ENCODE measurements around the gene AP1B1.
"Not testable (repeated sequence)": the region's sequence is repeated elsewhere in the genome, so short reads cannot be mapped to it uniquely, and the experiment has no call there.

The AP1B1 gene

DNA sequence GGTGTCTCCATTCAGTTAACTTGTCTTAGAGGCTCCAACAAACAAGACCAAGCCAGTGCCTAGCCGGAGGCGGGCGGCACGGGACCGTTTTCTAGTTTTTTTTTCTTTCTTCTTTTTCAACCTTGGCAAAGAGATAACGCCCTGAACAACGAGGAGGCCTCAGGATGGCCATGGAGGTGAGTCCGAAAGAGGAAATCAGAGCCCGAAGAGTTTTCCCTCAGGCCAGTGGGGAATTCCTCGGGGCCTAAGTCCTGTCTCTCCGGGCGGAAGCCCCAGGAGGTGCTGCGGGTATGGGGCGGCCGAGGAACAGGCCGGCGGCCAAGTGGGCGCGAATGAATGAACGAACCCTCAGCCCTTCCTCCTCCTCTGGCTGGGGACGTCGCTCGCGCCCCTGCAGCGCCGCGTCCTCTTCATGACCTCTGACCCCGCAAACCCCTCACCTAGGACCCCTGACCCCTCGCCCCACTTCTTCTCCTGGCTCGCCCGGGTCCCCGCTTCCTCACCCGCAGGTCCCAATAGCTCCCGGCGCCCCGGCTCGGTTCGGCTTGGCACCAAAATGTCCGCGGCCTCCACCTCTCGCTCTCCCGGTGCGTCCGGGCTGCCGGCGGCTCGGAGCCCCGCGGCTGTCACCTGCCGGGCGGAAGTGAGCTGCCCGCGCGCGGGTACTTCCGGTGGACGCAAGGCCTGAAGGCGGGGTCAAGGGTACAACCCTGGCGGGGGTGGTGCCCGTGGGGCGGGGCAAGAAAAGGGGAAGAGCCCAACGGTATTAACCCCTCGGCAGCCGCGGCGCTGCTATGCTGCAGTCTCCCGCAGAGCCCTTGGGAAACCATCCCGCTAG lies at the start of gene AP1B1:
AP1B1 (minus strand) TSS at position 650 of the 838 bp plus-strand sequence. CDS start 21,327 bp downstream, outside the sequence.
- peak; percentile 93 for DNase-seq

DNA sequence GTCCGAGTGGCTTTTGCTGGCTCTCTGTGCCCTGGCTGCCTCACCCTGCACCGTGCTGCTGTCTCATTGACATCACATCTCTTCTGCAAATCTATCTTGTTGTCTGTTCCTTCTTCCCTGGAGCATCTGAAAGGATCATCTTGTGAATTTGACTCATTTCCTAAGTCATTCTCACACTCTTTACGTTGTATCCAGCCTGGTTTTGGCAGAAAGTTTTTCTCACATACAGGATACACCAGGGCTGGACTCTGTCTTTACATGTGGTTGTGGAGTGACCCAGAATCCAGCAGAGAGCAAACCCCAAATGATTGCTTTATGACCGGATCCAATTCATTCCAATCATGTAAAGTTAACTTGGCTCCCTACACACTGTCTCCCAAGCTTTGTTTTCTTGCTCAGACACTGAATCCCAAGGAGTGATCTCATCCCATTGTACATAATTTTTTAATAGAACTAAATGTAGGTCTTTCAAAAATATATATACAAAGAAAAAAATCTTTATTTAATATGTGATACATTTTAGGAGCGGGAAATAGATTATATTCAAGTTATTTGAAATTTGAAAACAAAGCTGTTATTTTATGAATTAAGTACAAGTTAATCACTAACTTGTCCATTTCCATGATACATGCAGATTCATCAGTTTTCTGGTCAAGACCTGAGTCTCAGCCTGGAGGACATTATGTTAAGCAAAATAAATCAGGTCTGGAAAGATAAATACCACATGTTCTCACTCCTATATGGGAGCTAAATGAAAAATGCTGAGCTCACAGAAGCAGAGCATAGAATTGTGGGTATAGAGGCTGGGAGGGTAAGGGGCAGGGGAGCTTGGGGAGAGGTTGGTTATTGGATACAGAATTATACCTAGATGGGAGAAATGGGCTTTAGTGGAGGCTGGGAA lies 47.1 kb upstream of the AP1B1 start:
- DNase-seq, result no peak

DNA sequence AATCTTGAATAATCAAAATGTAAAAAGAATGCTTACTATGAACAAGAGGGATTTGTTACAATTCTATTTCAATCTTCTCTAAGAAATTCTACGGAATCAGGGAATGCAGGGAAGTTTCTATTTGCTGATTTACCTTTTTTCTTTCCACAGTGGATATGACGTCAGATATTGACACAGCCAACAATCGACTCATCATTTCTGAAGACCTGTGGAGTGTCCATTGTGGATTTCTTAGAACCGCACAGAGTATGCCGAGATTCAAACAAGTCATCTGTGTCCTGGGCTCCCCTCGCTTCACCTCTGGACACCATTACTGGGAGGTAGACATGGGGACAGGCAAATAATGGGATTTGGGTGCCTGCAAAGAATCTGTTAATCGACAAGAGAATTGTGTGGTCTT lies 45.9 kb upstream of the AP1B1 start:
- DNase-seq, result no peak

DNA sequence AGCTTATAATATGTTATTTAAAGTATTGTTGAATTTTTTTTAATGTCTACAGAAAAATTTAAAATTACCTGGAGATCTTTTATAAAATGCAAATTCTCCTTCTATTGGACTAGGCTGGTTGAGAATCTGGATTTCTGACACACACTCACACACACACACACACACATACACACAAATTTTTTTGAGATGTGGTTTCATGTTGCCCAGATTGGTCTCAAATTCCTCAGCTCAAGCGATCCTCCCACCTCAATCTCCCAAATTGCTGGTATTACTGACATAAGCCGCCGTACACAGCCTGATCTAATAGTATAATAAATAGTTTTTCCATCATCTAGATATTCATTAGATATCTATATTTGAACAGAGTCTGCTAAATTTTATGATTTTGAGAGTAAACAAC lies 45.5 kb upstream of the AP1B1 start:
- DNase-seq, result no peak

DNA sequence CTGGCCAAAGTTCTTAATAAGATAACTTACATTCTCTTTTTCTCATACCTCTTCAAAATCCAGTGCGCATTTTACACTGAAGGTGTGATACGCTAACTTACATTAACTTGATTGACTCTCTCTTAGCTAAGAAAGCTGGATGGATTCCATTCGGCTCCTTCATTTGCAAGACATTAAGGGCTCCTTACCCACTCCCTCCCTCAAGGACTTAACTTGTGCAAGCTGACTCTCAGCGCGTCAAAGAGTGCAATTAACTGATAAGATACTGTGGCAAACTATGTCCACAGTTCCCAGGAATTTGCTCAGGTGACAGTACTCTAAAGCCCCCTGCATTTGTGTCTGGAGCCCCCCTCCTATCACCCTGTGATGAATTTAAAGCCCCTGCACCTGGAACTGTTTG lies 43.6 kb upstream of the AP1B1 start:
- DNase-seq, result no peak

DNA sequence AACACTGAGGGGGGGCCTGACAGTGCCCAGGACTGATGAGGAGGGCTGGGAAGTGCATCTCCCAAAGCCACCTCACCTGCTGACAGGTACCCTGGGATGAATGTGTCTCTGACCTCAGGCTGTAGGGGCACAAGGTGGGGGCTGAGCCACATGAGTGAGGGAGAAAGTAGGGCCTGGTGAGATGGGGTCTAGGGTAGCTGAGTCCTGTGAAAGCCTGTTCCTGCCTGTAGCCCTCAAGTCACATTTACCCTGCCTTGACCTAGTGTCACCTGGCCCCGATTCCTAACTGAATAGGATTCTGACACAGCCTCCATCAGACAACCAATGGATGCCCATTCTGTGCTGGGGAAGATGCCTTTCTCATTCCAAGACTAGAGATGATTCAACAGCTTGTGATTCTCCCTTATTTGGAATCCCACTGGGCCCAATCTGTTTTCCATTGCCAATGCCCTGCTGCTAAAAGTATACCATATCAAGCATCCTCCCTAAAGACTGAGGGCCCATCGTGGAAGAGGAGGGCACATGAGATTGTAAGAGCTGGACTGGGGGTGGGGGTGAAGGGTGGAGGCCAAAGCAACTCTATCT lies 38.9 kb upstream of the AP1B1 start:
- no peak for DNase-seq

DNA sequence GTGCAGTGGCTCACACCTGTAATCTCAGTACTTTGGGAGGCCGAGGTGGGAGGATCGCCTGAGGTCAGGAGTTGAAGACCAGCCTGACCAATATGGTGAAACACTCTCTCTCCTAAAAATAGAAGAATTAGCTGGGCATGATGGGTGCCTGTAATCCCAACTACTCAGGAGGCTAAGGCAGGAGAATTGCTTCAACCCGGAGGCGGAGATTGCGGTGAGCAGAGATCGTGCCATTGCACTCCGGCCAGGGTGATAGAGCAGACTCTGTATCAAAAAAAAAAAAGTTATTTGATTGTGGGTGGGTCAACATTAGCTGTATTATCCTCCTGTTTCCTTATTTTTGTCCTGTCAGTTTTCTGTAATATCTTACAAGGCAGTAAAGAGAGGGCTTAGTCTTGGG lies 38.1 kb upstream of the AP1B1 start:
- no peak for DNase-seq

DNA sequence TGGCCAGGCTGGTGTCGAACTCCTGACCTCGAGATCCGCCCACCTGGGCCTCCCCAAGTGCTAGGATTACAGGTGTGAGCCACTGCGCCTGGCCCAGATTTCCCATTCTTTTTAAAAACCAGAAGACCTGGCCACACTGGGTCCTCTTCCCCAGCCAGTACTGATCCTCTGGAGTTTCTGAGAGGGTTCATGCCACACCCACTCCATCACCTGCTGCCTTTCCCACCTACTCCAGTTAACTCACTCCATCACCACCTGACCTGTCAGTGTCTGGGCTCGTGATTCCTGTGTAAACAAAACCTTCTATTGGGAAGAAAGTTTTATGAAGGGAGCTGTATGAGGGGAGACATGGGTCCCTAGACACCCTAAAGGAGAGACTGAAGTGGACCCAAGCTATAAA lies 30.3 kb upstream of the AP1B1 start:
- DNase-seq, result not testable (repeated sequence)

DNA sequence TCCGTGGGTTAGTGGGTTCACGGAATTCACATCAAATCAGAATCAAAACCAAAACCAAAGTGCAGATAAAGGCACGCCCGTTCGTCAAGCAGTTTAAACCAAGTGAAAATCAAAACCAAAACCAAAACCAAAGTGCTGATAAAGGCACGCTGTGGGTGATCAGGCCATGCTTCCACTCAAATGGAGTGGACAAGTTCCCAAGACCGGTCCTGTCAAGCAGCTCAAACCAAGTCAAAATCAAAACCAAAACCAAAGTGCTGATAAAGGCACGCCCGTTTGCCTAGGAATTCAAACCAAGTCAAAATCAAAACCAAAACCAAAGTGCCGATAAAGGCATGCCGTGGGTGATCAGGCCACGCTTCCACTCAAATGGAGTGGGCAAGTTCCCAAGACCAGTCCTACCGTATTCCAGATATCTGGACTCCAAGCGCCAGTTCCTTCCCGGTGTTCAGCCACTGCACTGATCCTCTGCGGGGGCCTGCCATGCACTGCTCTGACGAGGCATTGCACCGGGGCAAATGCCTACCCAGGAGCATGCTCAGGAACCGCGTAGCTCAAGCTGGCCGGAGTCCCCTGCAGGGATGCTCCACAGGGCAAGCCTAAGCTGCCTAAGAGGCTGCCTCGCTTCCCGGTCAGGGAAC lies 26.7 kb upstream of the AP1B1 start:
- DNase-seq, result not testable (repeated sequence)

DNA sequence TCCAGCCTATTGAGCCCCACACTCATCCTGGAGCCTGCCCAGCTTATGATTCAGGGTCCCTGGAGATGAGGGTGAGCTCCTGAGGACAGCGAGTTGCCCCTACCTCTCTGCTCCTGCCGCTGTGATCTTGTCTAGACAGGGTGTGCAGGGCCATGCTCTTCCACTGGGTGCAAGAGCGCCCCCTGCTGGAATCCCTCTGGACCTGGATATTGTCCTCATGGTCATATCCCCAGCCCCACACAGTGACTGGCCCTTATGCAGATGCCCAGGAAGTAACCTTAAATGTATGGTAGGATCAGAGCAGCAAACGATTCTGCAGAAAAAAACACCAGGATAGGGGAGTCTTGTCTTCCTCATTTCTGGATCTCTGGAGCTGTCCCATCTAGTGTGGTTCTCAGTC lies 24.4 kb upstream of the AP1B1 start:
- DNase-seq, result not testable (repeated sequence)

DNA sequence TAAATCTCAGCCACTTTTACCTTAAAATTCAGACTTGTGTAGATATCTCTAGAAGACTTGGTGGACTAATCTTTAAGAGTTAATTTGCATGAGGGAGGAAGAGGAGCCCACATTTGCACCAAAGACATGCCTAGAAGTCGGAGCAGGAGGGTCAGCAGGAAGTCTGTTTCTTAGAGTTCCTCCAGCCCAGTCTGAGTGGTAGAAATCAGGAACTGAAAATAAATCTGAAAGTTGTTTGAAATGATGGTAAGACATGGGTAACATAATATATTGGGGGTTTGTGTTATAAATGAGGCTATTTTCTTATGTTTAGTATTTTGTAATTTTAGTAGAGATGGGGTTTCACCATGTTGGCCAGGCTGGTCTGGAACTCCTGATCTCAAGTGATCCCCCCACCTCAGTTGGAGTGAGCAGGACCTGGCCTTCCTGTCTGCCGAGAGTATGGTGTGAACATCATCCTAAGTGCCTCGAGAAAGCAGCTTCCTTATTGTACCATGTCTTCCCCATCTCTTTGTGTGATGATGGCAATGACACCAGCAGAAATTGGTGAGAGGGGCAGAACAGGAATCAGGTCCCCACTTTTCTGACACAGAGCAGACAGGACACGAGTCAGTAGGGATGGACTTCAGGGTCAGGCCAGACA lies 23.3 kb upstream of the AP1B1 start:
- not testable (repeated sequence) for DNase-seq

DNA sequence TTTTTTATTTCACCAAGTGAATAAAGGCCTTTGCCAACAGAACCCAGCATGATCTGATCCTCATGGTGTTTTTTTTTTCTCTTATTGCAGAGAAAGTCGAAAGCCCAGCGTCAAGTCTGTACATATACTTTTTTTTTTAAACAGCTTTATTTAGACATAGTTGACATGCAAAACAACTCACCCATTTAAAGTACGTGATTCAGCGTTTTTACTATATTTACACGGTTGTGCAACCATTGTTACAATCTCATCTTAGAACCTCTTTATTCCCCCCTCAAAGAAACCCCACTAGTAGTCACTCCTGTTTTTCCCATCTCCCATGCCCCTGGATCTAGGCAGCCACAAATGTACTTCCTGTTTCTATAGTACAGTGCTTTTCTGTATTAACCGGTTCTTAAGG lies 20.6 kb upstream of the AP1B1 start:
- DNase-seq, result no peak

DNA sequence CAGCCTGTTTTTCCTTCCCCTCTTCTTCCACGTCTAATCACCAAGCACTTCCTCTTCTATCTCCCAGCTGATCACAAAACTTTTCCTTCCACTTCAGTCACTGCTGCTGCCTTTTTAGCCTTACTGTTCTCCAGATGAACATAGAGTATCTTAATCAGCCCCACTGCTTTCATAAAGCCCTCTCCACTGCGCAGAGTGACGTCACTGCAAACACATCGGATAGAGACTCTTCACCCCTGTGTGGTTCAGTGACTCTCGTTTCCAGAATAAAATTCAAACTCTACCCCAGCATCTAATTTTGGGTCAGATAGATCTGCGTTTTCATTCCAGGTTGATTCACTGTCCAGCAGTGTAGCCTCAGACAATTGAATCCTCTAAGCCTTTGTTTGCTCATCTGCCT lies 13.2 kb upstream of the AP1B1 start:
- DNase-seq, result not testable (repeated sequence)

DNA sequence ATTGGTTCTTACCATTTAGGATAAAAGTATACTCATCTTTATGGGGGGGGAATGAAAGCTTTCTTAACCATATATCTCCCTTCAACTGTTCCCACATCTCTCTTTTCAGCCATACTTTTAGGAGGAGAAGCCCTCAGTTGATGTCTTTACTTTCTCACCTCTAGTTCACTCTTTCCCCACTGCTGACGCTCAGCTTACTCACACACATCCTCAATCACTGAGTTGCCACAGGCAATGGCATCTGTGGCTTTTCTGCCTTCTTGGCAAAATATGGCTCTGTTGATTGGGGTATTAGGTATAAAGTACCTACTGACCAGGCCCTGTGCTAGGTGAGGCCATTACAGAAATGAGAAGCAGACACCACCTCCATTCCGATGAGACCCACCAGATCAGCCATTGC lies 12.2 kb upstream of the AP1B1 start:
- no peak for DNase-seq

DNA sequence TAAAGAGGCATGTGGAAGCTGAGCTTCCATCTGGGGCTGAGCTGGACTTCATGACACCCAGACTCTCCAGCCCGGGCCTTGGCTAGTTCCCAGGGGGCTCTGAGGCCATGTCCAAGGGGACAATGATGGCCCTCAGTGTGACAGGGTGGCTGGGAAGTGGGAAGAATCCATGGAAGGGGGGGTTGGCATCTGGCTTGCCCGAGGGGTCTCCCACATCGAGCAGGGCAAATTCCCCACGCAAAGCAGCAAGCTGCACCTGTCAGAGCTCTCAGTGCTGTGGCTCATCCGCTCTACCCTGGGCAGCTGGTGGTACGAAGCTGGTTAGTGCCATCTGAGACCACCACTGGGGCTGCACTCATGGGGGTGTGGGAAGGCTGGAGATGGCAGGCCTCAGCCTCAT lies 9.4 kb upstream of the AP1B1 start:
- DNase-seq, result no peak

DNA sequence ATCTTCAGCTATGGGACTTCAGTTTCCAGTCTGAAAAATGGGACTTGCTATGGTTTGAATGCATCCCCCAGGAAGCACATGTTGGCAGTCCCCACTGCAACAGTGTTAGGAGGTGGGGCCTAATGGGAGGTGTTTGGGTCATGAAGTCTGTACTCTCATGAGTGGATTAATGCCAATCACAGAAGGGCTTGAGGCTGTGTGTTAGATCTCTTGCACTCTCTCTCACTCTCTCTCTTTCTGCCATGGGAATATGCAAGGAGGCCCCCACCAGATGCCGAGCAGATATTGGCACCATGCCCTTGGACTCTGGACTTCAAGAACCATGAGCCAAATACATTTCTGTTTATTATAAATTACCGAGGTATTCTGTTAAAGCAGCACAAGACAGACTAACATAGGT lies 7.8 kb upstream of the AP1B1 start:
- DNase-seq, result no peak

DNA sequence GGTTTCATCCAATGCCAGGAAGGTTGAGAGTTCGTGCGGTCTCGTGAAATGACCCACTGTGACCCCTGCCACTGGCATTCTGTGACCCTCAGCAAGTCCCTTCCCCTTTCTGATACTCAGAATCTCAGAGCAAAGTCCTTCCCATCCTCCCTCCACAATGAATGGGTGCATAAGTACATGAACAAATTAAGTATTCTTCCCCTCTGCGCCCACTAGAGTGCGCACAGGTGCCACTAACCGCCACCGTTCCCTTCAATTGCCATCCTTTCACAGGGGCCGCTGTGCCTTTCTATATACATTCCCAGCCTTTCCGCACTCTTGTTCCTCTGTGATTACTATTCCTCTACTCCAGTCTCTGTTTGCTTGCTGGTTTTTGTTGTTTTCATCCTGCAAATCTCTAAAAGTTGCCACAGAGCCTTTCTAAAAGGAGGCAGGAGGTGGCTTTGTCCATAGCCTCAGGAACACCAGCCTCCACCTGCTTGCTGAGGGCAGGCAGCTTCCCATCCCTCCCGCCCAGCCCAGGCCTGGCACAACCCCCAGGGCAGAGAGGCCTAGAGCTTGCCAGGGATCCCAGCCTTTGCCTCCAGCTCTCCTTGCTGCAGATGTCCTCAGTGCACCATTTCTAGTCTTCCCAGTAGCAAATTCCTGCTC lies 6.7 kb upstream of the AP1B1 start:
- DNase-seq, result peak; percentile 17

DNA sequence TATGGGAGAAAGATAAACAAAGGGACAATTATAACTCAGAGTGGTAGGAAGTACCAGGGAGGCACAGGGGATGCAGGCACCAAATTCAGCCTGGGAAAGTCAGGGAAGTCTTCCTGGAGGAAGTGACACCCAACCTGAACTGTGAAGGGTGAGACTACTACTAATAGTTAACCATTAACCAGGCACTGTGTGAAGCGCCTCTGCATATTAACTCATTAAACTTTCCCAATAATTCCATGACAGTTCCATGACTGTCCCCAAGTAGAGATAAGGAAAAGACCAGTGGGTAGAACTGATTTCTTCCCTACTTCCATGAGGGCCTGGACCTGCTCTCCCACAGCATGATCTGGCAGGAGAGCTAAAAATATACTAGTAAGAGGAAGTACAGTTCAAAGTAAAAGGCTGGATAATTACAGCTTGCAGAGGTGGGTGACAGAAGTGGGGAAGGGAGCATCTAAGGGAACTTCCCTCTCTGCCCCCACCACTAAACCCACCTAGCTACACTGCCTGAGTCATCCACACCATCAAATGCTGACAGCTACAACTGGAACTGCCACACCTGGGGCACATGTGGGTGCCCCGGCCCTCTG lies 4.7 kb upstream of the AP1B1 start:
- no peak for DNase-seq

DNA sequence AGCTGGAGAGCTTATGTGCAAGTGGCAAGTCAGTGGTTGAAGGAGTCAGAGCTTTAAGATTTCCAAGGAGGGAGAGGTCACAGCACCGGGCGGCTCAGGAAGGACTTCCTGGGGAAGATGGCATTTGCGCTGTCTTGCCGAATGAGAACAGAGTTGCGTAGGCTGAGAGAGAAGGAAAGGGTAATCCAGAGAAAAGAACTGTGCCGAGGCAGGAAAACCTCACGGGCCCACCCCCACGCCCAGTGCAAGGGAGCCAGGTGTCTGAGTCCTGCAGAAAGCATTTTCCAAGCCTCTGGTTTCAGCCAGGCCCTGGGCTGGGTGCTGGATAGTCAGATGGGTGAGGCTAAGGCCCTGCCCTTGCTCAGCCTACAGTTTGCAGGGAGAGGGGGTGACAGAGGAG lies 3.2 kb upstream of the AP1B1 start:
- no peak for DNase-seq

DNA sequence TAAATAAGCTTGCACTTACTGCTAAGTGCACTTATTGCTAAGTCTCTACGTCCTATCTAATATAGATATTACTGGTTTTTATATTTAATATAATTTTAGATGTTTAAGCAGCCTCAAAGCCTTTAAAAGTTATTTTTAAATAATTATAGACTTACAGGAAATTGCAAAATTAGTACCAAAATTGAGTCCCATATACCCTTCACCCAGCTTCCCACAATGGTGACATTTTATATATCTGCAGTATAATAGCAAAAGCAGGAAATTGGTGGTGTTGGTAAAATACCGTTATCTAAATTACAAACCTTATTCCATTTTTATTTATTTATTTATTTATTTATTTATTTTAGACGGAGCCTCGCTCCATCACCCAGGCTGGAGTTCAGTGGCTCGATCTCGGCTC lies 1.9 kb upstream of the AP1B1 start:
- DNase-seq, result no peak

DNA sequence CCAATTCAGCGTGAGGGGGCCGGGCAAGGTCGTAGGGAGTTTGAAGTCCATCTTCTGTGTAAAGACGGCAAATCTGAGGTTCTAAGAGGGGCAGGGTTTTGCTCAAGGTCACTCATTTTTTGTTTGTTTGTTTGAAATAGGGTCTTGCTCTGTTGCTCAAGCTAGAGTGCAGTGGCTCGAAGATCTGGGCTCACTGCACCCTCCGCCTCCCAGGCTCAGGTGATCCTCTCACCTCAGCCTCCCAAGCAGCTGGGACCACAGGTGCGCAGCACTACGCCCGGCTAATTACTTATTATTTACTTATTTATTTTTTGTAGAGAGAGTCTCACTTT lies 355 bp upstream of the AP1B1 start:
- DNase-seq, result no peak

DNA sequence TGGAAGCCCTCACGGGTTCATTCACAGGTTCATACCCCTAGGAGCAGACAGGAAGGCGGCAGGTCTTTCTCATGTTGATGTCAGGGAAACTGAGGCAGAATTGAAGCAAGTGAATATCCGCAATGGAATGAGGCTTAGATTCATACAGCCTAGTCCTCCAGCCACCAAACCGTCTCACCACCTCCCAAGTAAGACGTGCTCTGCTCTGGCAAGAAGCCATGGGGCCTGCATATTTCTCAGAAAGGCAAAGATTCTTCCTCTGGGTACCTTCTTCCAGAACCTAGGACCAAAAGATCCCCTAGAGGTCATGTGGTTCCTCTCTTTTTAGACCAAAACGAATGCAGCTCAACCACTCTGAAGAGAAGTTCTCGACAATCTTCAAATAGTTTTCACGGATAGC lies 1.7 kb downstream of the AP1B1 start:
- no peak for DNase-seq

All from NCI-H510A (cell line).